OCI-LY7 (cell line): Measurements from ENCODE around the gene ZNF692. TPM values are rescaled to one million over a fixed set of nuclear protein-coding genes. Genes with fewer than 3 reads are reported as not detected.

Experiments used
- BruUV-seq: library from RNA; stranded (reverse); fragments of 400-500 nt; replicated peaks from 2 replicates; lab custom pipeline; 2021; lab: Mats Ljungman, UMichigan
- CTCF ChIA-PET: fragments of 300-600 bp; sonication (Branson Sonifier 250); formaldehyde crosslinking; loops from one replicate; lab custom pipeline; 2022; ENCODE audit warnings: antibody characterized with exemption; ENCODE audit not compliant: unreplicated experiment; lab: Charles Lee
- POLR2A ChIA-PET: fragments of 300-600 bp; sonication (Branson Sonifier 250); formaldehyde crosslinking; loops from one replicate; lab custom pipeline; 2022; ENCODE audit warnings: antibody characterized with exemption; lab: Charles Lee
- DNase-seq: peaks from one replicate; pipeline ENCODE4 v3.0.0-alpha.2; 2015; ENCODE audit warnings: low spot score
- H2AFZ ChIP-seq: fragments of 200-600 bp; sonication (generic), shearing (Covaris generic); 2 replicates; pipeline ENCODE4 v1.6.1; 2014; ENCODE audit warnings: mild to moderate bottlenecking, antibody characterized with exemption, low read length, moderate library complexity
- H3K27ac ChIP-seq: fragments of 200-600 bp; sonication (generic); 2 replicates; pipeline ENCODE4 v1.5.1; 2014; ENCODE audit warnings: mixed run types, low read depth, mild to moderate bottlenecking, moderate library complexity, low read length, inconsistent platforms; ENCODE audit not compliant: poor library complexity, severe bottlenecking
- H3K36me3 ChIP-seq: fragments of 200-600 bp; sonication (generic); 2 replicates; pipeline ENCODE4 v1.6.1; 2014; ENCODE audit warnings: mild to moderate bottlenecking, antibody characterized with exemption, low read length, moderate library complexity, mixed read lengths; ENCODE audit not compliant: insufficient read depth
- H3K4me1 ChIP-seq: fragments of 200-600 bp; sonication (generic); 2 replicates; pipeline ENCODE4 v1.5.1; 2014; ENCODE audit warnings: mild to moderate bottlenecking, low read length; ENCODE audit not compliant: insufficient read depth, poor library complexity, severe bottlenecking
- H3K4me2 ChIP-seq: fragments of 200-600 bp; sonication (generic); 2 replicates; pipeline ENCODE4 v1.6.1; 2014; ENCODE audit warnings: mild to moderate bottlenecking, low read length
- H3K4me3 ChIP-seq: fragments of 200-600 bp; sonication (generic); 2 replicates; pipeline ENCODE4 v1.5.1; 2014; ENCODE audit warnings: mild to moderate bottlenecking, low read depth, low read length; ENCODE audit not compliant: poor library complexity, severe bottlenecking
- H3K79me2 ChIP-seq: fragments of 200-600 bp; sonication (generic); 2 replicates; pipeline ENCODE4 v1.6.1; 2016; ENCODE audit warnings: low read depth, mild to moderate bottlenecking, low read length, moderate library complexity, mixed read lengths; ENCODE audit not compliant: insufficient read depth
- H3K9me2 ChIP-seq: fragments of 200-600 bp; sonication (generic); 2 replicates; pipeline ENCODE4 v1.6.1; 2016; ENCODE audit warnings: mild to moderate bottlenecking, low read length, mixed read lengths; ENCODE audit not compliant: insufficient read depth
- H3K9me3 ChIP-seq: fragments of 200-600 bp; sonication (generic); 2 replicates; pipeline ENCODE4 v1.6.1; 2014; ENCODE audit warnings: mild to moderate bottlenecking, mixed run types, low read length, mixed read lengths
- H4K20me1 ChIP-seq: fragments of 200-600 bp; sonication (generic); 2 replicates; pipeline ENCODE4 v1.6.1; 2014; ENCODE audit warnings: mild to moderate bottlenecking, antibody characterized with exemption, low read length, moderate library complexity, mixed read lengths; ENCODE audit not compliant: insufficient read depth
- CTCF ChIP-seq: fragments of 200-600 bp; sonication (generic); conservative IDR thresholded peaks from 2 replicates; pipeline ENCODE4 v1.5.1; 2014; ENCODE audit warnings: mild to moderate bottlenecking, antibody characterized with exemption, low read length, moderate library complexity, mixed read lengths
- EZH2phosphoT487 ChIP-seq: fragments of 200-600 bp; sonication (generic); IDR thresholded peaks from 2 replicates; pipeline ENCODE4 v1.6.1; 2018; ENCODE audit warnings: low read depth, borderline replicate concordance, mild to moderate bottlenecking, mixed run types, antibody characterized with exemption, low read length, moderate library complexity, mixed read lengths
- intact Hi-C: fragments of 100-400 bp; cut with micrococcal nuclease; formaldehyde crosslinking; loops from one replicate; pipeline ENCODE4 v1.10.0; 2022; ENCODE audit not compliant: unreplicated experiment
- total RNA-seq, 2 experiments: library from RNA; depleted of rRNA in 1 of 2; stranded (reverse); fragments of >200 nt in 1 of 2; shearing (Covaris generic) in 1 of 2; gene quantifications; 2 replicates each; pipeline ENCODE4 v1.2.3, GENCODE V29; 2014 to 2022

Gene ZNF692
- total RNA-seq, 2 experiments from 2014 or later = 65.0 to 67.4 TPM

GRCh38 chr1:248811514-248812490 lies 47.1 kb downstream of the ZNF692 start:
- peaks cover 35% of the 10 kb centered on the region for H3K36me3 ChIP-seq
- BruUV-seq = no TSS peak
- H3K27ac ChIP-seq = no peak overlapping the region
- CTCF ChIA-PET = no interaction called here
- intact Hi-C loops = no loop called here
- no peaks in the 10 kb centered on the region for H3K79me2 ChIP-seq
- no peak for TF ChIP-seq EZH2phosphoT487
- TF ChIP-seq CTCF = 0 out of 2 replicates have a peak, but pooled peaks have one; percentile 21
- H4K20me1 ChIP-seq = no peaks in the 10 kb centered on the region
- no peak overlapping the region for H3K4me2 ChIP-seq
- no peak for DNase-seq
- no peaks in the 10 kb centered on the region for H3K4me1 ChIP-seq
- no peaks in the 10 kb centered on the region for H3K9me3 ChIP-seq
- H3K4me3 ChIP-seq = no peak overlapping the region
- POLR2A ChIA-PET = no interaction called here
- H3K9me2 ChIP-seq = no peaks in the 10 kb centered on the region
- no peak overlapping the region for H2AFZ ChIP-seq

GRCh38 chr1:248810727-248811513 lies 48.0 kb downstream of the ZNF692 start:
- no peak overlapping the region for H2AFZ ChIP-seq

More at GRCh38 chr1:248810727-248811513, 48.0 kb downstream of the ZNF692 start:
- no TSS peak for BruUV-seq
- intact Hi-C loops = no loop called here
- Histone ChIP-seq H3K4me1 (peaks cover 7% of the 10 kb centered on the region), H3K4me2 (no peak overlapping the region), H3K9me2 (no peaks in the 10 kb centered on the region), H4K20me1 (no peaks in the 10 kb centered on the region), H3K9me3 (no peaks in the 10 kb centered on the region), H3K27ac (no peak overlapping the region), H3K36me3 (peaks cover 30% of the 10 kb centered on the region), H3K79me2 (no peaks in the 10 kb centered on the region), H3K4me3 (no peak overlapping the region)
- ChIA-PET POLR2A (no interaction called here), CTCF (no interaction called here)
- no peak for DNase-seq
- TF ChIP-seq EZH2phosphoT487 (no peak), CTCF (no peak)
